ENCODE data around the gene PRKCB.
A peak's percentile ranks its signal among the peaks of the same experiment; 100 is the strongest.
"Not testable (repeated sequence)": the region's sequence is repeated elsewhere in the genome, so short reads cannot be mapped to it uniquely, and the experiment has no call there.

Gene PRKCB

GRCh38 chr16:24188751-24189318 is 353.1 kb downstream of the PRKCB start:
- no peak for DNase-seq

GRCh38 chr16:24189941-24190340 is 354.2 kb downstream of the PRKCB start:
- no peak for DNase-seq

DNA sequence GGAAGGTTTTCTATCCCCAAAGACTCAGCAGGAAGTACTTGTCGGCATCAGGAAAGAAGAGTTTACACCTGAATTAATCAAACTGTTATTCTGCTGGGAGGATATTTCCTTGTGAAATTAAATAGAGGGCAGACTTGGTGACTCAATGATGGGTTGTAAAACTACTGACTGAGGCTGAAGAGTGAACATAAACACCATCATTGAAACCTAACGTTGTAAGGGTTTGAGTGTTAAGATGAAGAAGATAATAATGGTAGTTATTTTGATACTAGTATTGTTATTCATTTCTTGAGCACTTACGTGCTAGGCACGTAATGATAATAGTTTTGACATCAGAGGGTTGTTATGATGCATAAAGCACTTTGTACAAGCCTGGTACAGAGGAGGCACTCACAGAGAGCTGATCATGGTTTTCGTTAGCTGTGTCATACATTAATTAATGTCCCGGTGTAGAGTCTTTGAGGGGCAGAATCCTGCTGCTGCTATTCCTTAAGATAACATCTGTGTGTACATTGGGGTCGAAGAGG is 356.2 kb downstream of the PRKCB start:
- no peak for DNase-seq

- no peak for DNase-seq
Observed at GRCh38 chr16:24195221-24195620, 359.4 kb downstream of the PRKCB start.

DNA sequence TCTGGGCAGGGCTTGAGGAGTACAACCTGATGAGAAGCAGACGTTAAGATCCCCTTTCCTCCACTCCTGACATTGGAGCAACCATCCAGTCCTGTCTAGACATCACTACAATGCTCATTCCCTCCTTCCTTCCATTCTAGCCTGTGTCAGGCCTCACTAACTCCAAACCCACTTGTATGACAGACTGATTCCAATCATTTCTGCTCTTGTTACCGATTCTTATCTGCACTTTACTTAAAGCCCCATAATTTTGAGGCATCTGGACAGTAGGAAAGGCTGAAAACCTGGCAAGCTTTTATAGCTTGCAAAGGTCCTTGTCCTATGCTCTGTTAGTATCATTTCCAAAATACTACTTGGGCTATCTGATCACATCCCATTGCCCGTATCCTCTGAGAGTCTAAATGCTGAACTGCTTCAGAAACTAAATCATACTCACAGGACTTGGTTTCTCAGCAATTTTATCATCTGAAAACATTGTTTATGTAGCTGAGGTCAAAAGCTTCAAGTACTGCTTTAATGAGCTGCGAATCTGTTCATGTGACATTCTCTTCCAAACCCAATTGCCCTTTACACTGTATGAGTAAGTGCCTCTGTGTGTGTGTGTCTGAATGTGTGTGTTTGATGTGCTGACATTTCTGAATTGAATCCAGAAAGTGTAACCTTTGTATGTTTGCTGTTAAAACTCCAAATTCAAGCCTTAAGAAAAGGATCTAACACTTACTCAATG is 363.2 kb downstream of the PRKCB start:
- no peak for DNase-seq

DNA sequence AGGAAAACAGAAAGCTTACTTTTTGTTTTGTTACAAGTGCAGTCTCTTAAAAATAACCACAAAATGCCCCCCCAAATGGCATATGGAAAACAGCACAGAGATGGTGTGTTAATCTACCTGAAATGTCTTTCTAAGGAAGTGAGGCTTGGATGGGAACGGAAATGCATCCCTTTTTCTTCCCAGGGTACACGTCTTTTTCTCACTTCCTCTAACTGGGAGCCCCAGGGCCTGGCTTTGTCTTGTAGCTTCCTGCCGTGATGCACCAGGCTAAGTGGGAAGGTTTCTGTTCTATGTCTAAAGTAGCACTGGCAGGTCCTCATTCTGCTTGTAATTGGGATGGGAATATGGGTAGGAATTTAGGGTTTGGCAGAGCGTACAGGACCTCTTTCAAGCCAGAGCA is 367.9 kb downstream of the PRKCB start:
- DNase-seq, result no peak

DNA sequence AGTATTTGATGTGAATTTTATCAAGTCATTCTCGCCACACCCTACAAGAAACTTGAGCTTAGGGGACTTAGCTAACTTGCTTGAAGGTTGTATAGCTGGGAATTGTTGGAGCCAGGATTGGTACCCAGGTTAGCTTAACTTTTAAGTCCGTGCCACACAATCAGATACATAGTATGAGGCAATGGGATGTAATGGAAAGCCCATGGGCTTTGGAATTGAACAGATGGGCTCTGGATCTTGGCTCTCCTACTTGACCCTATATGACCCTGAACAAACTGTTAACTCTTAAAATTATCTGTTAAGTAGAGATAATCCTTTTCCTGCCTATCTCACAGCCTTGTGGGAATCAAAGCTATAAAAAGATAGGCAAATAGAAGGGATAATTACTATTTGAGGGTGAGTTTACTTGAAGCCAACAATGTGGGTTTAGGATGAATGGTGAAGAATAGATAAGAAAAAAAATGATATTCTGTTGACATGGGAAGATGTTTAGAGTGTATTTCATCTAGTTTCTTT is 368.4 kb downstream of the PRKCB start:
- no peak for DNase-seq

DNA sequence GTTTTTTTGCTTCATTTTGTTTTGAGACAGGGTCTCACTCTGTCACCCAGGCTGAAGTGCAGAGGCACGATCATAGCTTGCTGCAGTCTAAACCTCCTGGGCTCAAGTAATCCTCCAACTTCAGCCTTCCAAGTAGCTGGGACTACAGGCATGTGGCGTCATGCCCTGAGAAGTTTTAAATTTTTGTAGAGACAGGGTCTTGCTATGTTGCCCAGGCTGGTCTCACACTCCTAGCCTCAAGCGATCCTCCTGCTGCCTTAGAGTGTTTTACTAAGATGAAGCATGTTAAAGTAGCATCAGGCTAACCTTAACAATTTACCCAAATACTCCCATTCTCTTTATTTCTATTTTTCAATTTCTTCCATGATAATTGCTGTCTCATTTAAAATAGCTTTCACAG is 371.1 kb downstream of the PRKCB start:
- DNase-seq, result no peak

GRCh38 chr16:24208710-24209109 is 372.9 kb downstream of the PRKCB start:
- DNase-seq, result no peak

DNA sequence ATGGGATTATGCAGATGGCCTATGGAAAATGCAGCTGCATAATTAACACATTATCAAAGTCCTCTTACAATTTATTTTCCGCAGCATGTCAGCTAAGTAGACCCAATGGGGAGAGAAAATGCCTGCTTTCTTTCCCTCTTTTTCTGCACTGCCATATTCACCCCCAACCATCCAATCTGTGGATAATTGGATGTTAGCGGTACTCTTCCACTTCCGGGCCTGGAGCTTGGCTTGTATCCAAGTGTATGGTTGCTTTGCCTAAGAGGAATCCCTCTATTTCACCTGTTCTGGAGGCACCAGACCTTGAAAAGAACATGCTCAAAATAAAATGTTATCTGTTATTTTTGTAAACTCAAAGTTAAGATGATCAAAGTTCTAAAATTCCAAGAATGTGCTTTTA is 379.2 kb downstream of the PRKCB start:
- DNase-seq, result no peak

DNA sequence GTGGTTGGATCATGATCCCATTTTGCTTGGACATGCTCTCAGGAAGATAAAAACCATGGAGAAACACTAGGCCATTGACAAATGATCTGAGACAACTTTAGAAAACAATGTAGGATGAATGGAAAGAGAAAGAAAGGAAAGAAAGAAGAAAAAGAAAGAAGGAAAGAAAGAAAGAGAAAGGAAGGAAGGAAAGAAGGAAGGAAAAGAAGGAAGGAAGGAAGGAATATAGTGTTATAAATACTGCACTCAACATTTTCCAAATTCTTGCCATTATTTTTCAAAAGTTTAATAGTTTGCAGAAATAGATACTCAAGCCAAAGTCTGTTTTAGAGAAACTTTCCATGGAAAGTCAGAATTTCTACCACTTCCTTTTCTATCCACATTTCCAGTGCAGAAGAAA is 381.2 kb downstream of the PRKCB start:
- DNase-seq, result no peak

- DNase-seq, result no peak
Observed at GRCh38 chr16:24217461-24217860, 381.7 kb downstream of the PRKCB start.

DNA sequence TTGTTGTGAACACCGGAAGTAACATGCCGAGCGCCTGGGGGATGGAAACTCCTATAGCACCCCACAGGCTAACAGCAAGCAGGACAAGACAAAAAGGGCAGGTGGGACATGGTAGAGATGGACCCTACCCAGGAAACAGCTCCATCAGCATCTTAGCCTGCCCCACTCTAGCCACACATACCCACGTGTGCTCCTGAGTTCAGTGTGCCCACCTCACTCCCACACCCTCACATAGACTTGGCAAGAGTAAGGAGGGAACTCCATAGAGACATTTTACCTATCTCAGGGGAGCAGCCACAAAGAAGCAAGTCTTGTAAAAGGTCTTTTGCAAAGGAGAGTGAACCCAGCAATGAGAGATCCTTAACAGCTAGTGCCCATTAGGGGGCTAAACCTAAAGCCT is 382.5 kb downstream of the PRKCB start:
- no peak for DNase-seq

GRCh38 chr16:24221219-24221618 is 385.4 kb downstream of the PRKCB start:
- DNase-seq, result no peak

GRCh38 chr16:24228514-24228913 is 392.7 kb downstream of the PRKCB start:
- no peak for DNase-seq

- no peak for DNase-seq
Observed at GRCh38 chr16:24232936-24233335, 397.2 kb downstream of the PRKCB start.

DNA sequence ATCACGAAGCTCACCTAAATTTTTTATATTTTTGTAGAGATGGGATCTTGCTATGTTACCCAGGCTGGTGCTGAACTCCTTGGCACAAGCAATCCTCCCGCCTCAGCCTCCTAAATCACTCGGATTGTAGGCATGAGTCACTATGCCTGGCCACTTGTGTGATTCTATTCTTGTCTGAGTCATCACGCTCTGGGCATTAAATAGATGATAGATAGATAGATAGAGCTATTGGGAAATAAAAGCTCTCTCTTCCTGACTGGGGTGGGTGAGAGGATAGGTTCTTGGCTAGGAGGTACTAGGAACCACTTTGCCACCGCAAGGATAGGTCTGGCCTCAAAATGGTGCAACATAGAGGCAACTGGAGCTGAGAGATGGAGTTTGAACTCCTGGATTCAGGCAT is 399.0 kb downstream of the PRKCB start:
- no peak for DNase-seq

GRCh38 chr16:24235806-24236205 is 400.0 kb downstream of the PRKCB start:
- DNase-seq, result no peak

DNA sequence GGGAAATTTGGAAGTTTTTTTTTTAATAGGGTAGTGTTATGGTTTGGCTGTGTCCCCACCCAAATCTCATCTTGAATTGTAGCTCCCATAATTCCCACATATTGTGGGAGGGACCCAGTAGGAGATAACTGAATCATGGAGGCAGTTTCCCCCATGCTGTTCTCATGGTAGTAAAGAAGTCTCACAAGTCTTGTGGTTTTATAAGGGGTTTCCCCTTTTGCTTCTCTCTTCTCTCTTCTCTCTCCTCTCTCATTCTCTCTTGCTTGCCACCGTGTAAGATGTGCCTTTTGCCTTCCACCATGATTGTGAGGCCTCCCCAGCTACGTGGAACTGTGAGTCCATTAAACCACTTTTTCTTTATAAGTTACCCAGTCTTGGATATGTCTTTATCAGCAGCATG is 403.1 kb downstream of the PRKCB start:
- DNase-seq, result not testable (repeated sequence)

DNA sequence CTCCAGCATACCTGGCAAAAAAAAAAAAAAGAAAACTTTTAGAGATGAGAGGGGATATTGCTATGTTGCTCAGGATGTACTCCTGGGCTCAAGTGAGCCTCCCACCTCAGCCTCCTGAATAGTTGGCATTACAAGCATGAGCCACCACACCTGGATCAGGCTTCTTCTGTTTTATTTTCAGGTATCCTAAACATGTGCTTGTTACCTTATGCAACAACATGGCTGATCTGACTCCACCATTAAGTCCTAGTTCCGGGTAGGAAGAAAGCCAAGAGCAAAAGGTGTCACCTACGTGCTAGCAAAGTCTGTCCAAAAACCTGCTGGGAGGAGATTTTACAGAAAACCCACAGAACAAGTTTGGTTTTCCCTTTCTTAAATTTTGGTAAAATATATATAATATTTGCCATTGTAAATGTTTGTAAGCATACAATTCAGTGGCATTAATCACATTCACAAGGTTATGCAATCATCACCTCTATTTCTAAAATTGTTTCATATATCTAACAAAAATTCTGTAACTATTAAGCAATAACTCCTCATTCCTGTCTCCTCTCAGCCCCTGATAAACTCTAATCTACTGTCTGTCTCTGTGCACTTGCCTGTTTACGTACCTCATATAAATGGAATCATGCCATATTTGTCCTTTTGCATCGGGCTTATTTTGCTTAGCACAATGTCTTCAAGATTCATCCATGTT is 411.3 kb downstream of the PRKCB start:
- DNase-seq, result no peak

DNA sequence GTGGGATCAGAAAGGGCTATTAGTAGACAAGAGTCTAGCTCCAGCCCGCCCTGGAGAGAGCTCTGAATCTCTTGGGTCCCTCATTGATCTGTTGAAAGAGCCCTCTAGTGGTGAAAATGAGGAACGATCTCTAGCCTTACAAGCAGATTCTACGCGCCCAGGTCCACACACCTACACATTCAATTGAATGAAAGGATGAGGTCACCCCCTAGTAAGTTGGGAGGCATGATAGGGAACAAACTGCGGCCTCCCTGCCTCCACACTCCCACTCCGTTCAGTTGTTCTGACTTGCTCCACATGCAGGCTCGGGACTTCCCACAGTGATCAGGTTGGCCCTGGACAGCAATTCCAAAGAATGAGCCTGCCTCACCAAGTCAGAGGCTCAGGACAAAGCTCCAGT is 417.4 kb downstream of the PRKCB start:
- no peak for DNase-seq

- DNase-seq, result peak; percentile 48
Observed at GRCh38 chr16:24255456-24256371, 419.9 kb downstream of the PRKCB start, which contains the start of gene CACNG3. Gene CACNG3, plus strand, starts transcription at chr16:24256335. Its CDS starts 420 bp downstream, at chr16:24256755.

DNA sequence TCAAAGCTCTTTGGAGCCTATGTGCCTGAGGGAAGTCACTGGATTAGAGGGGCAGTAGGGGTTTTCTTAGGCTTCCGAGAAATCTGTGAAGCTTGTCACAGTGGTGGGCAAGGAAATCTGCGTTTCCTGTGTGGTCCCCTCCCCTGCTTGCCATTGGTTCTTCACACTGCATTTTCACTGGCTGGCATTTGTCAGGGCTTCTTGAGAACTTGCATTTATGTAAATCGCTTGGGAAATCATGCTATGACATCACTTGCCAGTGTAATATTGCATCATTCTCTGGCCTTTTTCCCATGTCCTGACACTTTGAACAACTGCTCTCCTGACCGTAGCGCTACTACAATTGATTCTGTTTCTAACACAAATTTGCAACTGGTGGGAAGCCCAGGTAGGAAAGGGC is 422.2 kb downstream of the PRKCB start:
- no peak for DNase-seq

Data from NCI-H1048 (cell line).